ENCODE results near the gene HSPG2.

Gene HSPG2

GRCh38 chr1:21841852-21842466 lies 95.2 kb downstream of the HSPG2 start:
- no peak for TF ChIP-seq EZH2phosphoT487 (conservative IDR thresholded peaks at IDR 0.05; ENCODE audit: low read length)
- TF ChIP-seq CTCF (IDR thresholded peaks at IDR 0.05; ENCODE audit: insufficient read depth, low read length, poor library complexity, severe bottlenecking) = no peak
- Histone ChIP-seq H2AFZ (ENCODE audit: low read depth, low read length, severe bottlenecking) (no peak overlapping the region), H3K9me3 (ENCODE audit: insufficient read depth, low read length) (no peaks in the 10 kb centered on the region), H3K79me2 (ENCODE audit: insufficient read depth, low read length) (no peaks in the 10 kb centered on the region), H3K4me2 (ENCODE audit: low read depth, low read length, poor library complexity, severe bottlenecking) (no peak overlapping the region), H4K20me1 (ENCODE audit: low read depth, low read length) (no peaks in the 10 kb centered on the region), H3K36me3 (ENCODE audit: low read length) (no peaks in the 10 kb centered on the region), H3K9me2 (replicated peaks; ENCODE audit: insufficient read depth, low read length) (no peaks in the 10 kb centered on the region), H3K9ac (ENCODE audit: low read length) (no peak overlapping the region), H3K27me3 (ENCODE audit: low read length) (no peaks in the 10 kb centered on the region), H3K27ac (ENCODE audit: low read depth, low read length) (no peak overlapping the region), H3F3A (ENCODE audit: insufficient read depth) (no peaks in the 10 kb centered on the region), H3K4me3 (ENCODE audit: insufficient read depth, low read length, poor library complexity, severe bottlenecking) (no peak overlapping the region)

- Histone ChIP-seq H4K20me1 (ENCODE audit: low read depth, low read length) (no peaks in the 10 kb centered on the region), H3K27ac (ENCODE audit: low read depth, low read length) (no peak overlapping the region), H3K9me2 (replicated peaks; ENCODE audit: insufficient read depth, low read length) (no peaks in the 10 kb centered on the region), H3K9ac (ENCODE audit: low read length) (no peak overlapping the region), H3K4me3 (ENCODE audit: insufficient read depth, low read length, poor library complexity, severe bottlenecking) (no peak overlapping the region), H3K36me3 (ENCODE audit: low read length) (no peaks in the 10 kb centered on the region), H3K79me2 (ENCODE audit: insufficient read depth, low read length) (no peaks in the 10 kb centered on the region), H3F3A (ENCODE audit: insufficient read depth) (no peaks in the 10 kb centered on the region), H2AFZ (ENCODE audit: low read depth, low read length, severe bottlenecking) (no peak overlapping the region), H3K27me3 (ENCODE audit: low read length) (no peaks in the 10 kb centered on the region), H3K4me2 (ENCODE audit: low read depth, low read length, poor library complexity, severe bottlenecking) (no peak overlapping the region), H3K9me3 (ENCODE audit: insufficient read depth, low read length) (no peaks in the 10 kb centered on the region)
- no peak for TF ChIP-seq CTCF (IDR thresholded peaks at IDR 0.05; ENCODE audit: insufficient read depth, low read length, poor library complexity, severe bottlenecking)
- TF ChIP-seq EZH2phosphoT487 (conservative IDR thresholded peaks at IDR 0.05; ENCODE audit: low read length) = no peak
Observed at GRCh38 chr1:21840981-21841380, 96.1 kb downstream of the HSPG2 start.

- no peak overlapping the region for H3K4me2 ChIP-seq (ENCODE audit: low read depth, low read length, poor library complexity, severe bottlenecking)
- H3K9ac ChIP-seq (ENCODE audit: low read length) = no peak overlapping the region
- no peaks in the 10 kb centered on the region for H4K20me1 ChIP-seq (ENCODE audit: low read depth, low read length)
- H3K27me3 ChIP-seq (ENCODE audit: low read length) = no peaks in the 10 kb centered on the region
- H3K36me3 ChIP-seq (ENCODE audit: low read length) = no peaks in the 10 kb centered on the region
- no peak overlapping the region for H3K4me3 ChIP-seq (ENCODE audit: insufficient read depth, low read length, poor library complexity, severe bottlenecking)
- TF ChIP-seq CTCF (IDR thresholded peaks at IDR 0.05; ENCODE audit: insufficient read depth, low read length, poor library complexity, severe bottlenecking) = no peak
- H3K27ac ChIP-seq (ENCODE audit: low read depth, low read length) = no peak overlapping the region
- H3K9me3 ChIP-seq (ENCODE audit: insufficient read depth, low read length) = no peaks in the 10 kb centered on the region
- H3K79me2 ChIP-seq (ENCODE audit: insufficient read depth, low read length) = no peaks in the 10 kb centered on the region
- H3F3A ChIP-seq (ENCODE audit: insufficient read depth) = no peaks in the 10 kb centered on the region
- H2AFZ ChIP-seq (ENCODE audit: low read depth, low read length, severe bottlenecking) = no peak overlapping the region
- H3K9me2 ChIP-seq (replicated peaks; ENCODE audit: insufficient read depth, low read length) = no peaks in the 10 kb centered on the region
Observed at GRCh38 chr1:21839337-21840037, 97.6 kb downstream of the HSPG2 start.

Measured in SU-DHL-6 (cell line).